Measurements from ENCODE around the gene INHA. TPM values are rescaled to one million over a fixed set of nuclear protein-coding genes. Genes with fewer than 3 reads are reported as not detected.

The INHA gene
- total RNA-seq, 4 donors from 2014 or later, result 0.34 to 3.5 (median 1.5) TPM; not detected in 1

GRCh38 chr2:219537657-219538488, 34.2 kb upstream of the INHA start:
- Histone ChIP-seq H3K27ac (no peak overlapping the region), H3K27me3 (no peaks in the 10 kb centered on the region), H3K4me3 (no peak overlapping the region), H3K4me1 (peaks cover 25% of the 10 kb centered on the region), H3K9me3 (no peaks in the 10 kb centered on the region), H3K36me3 (peaks cover 24% of the 10 kb centered on the region)
- TF ChIP-seq EP300 (IDR thresholded peaks at IDR 0.05) (no peak), POLR2A (IDR thresholded peaks at IDR 0.05) (no peak), POLR2AphosphoS5 (IDR thresholded peaks at IDR 0.05) (no peak), CTCF (IDR thresholded peaks at IDR 0.05) (no peak)
- DNase-seq (ENCODE audit: low spot score in 2 of 2), result no peak
- 50% methylated on average over 11 of the region's 15 CpGs for WGBS

- H3K4me3 ChIP-seq, result no peak overlapping the region
- no peaks in the 10 kb centered on the region for H3K9me3 ChIP-seq
- TF ChIP-seq CTCF (IDR thresholded peaks at IDR 0.05), result no peak
- no peak for TF ChIP-seq EP300 (IDR thresholded peaks at IDR 0.05)
- TF ChIP-seq POLR2A (IDR thresholded peaks at IDR 0.05), result no peak
- TF ChIP-seq POLR2AphosphoS5 (IDR thresholded peaks at IDR 0.05), result no peak
- H3K36me3 ChIP-seq, result peaks cover 24% of the 10 kb centered on the region
- no peak for DNase-seq (ENCODE audit: low spot score in 2 of 2)
- peaks cover 27% of the 10 kb centered on the region for H3K4me1 ChIP-seq
- WGBS, result 73% methylated on average over 5 of the region's 6 CpGs
- no peak overlapping the region for H3K27ac ChIP-seq
- H3K27me3 ChIP-seq, result no peaks in the 10 kb centered on the region
Measured at GRCh38 chr2:219538504-219538951, 33.6 kb upstream of the INHA start.

- no peak overlapping the region for H3K4me3 ChIP-seq
- DNase-seq (ENCODE audit: low spot score in 2 of 2), result no peak
- H3K9me3 ChIP-seq, result no peaks in the 10 kb centered on the region
- H3K27ac ChIP-seq, result no peak overlapping the region
- TF ChIP-seq EP300 (IDR thresholded peaks at IDR 0.05) (no peak), CTCF (IDR thresholded peaks at IDR 0.05) (no peak), POLR2AphosphoS5 (IDR thresholded peaks at IDR 0.05) (no peak), POLR2A (IDR thresholded peaks at IDR 0.05) (no peak)
- H3K4me1 ChIP-seq, result peaks cover 31% of the 10 kb centered on the region
- peaks cover 24% of the 10 kb centered on the region for H3K36me3 ChIP-seq
- no peaks in the 10 kb centered on the region for H3K27me3 ChIP-seq
- WGBS, result 85% methylated on average over 15 of the region's 32 CpGs
Measured at GRCh38 chr2:219538956-219539788, 32.9 kb upstream of the INHA start.

- Histone ChIP-seq H3K36me3 (peaks cover 24% of the 10 kb centered on the region), H3K4me1 (peaks cover 35% of the 10 kb centered on the region), H3K9me3 (no peaks in the 10 kb centered on the region), H3K27ac (no peak overlapping the region), H3K27me3 (no peaks in the 10 kb centered on the region), H3K4me3 (no peak overlapping the region)
- no peak for DNase-seq (ENCODE audit: low spot score in 2 of 2)
- 94% methylated on average over 6 of the region's 46 CpGs for WGBS
- TF ChIP-seq POLR2A (IDR thresholded peaks at IDR 0.05) (no peak), EP300 (IDR thresholded peaks at IDR 0.05) (no peak), CTCF (IDR thresholded peaks at IDR 0.05) (no peak), POLR2AphosphoS5 (IDR thresholded peaks at IDR 0.05) (no peak)
Measured at GRCh38 chr2:219539926-219540678, 32.0 kb upstream of the INHA start.
